ENCODE data around the gene BAIAP3.

Gene BAIAP3

GRCh38 chr16:1393613-1394176 lies 60.2 kb downstream of the BAIAP3 start:
- no peak for DNase-seq (ENCODE audit: low read depth, low spot score)

GRCh38 chr16:1394367-1394951 lies 61.0 kb downstream of the BAIAP3 start:
- DNase-seq (ENCODE audit: low read depth, low spot score) = no peak

- DNase-seq (ENCODE audit: low read depth, low spot score) = no peak
Observed at GRCh38 chr16:1395444-1396031, 62.1 kb downstream of the BAIAP3 start.

- DNase-seq (ENCODE audit: low read depth, low spot score) = no peak
Observed at GRCh38 chr16:1397779-1398178, 64.3 kb downstream of the BAIAP3 start.

- DNase-seq (ENCODE audit: low read depth, low spot score) = no peak
Observed at GRCh38 chr16:1398351-1398750, 64.9 kb downstream of the BAIAP3 start.
